IPS-18c (cell line): ENCODE measurements around the gene MAD1L1.

Source experiments
- H3K4me3 ChIP-seq: 2 replicates; pipeline ENCODE4 v1.7.0; 2013; ENCODE audit warnings: low read depth, mild to moderate bottlenecking, low read length, moderate library complexity; ENCODE audit not compliant: insufficient read depth
- H3K9me3 ChIP-seq: one replicate; pipeline ENCODE4 v1.6.1; 2013; ENCODE audit warnings: mild to moderate bottlenecking, low read length, moderate library complexity; ENCODE audit not compliant: control insufficient read depth, insufficient read depth

The MAD1L1 gene

GRCh38 chr7:1993031-1993695 lies 239.6 kb downstream of the MAD1L1 start:
- Histone ChIP-seq H3K4me3 (no peak overlapping the region), H3K9me3 (no peaks in the 10 kb centered on the region)

- Histone ChIP-seq H3K9me3 (no peaks in the 10 kb centered on the region), H3K4me3 (no peak overlapping the region)
These were observed 240.2 kb downstream of the MAD1L1 start for GRCh38 chr7:1992554-1992953.

DNA sequence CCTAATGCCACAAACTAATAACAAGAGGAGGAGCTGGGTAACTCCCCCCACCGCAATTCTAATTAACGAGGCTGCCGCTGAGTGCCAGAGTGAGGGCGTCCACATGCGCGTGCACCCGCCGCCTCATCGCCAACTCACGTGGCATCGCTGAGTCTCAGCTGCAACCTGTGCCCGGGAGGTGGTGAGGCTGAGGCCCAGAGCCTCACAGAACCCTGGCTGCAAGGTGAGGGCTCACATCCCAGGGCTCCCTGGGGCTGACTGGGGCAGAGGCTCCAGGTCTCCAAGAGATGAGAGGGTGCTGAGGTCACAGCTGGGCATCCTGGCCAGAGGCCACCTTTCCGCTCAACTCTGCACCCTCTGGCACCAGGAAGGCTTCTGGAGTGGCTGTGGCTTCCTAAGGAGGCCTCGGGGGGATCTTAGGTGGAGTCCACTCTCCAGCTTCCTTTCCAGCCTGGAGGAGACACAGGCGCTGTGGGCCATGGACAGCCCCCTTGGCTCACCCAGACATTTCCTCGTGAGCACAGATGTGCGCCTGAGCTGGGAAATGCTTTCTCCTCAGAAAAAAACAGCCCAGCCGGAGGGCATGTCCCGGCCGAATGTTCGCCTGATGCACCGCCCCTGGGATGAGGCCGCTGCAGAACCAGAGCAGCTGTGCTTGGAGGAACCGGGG lies 242.6 kb downstream of the MAD1L1 start:
- Histone ChIP-seq H3K9me3 (no peaks in the 10 kb centered on the region), H3K4me3 (no peak overlapping the region)

DNA sequence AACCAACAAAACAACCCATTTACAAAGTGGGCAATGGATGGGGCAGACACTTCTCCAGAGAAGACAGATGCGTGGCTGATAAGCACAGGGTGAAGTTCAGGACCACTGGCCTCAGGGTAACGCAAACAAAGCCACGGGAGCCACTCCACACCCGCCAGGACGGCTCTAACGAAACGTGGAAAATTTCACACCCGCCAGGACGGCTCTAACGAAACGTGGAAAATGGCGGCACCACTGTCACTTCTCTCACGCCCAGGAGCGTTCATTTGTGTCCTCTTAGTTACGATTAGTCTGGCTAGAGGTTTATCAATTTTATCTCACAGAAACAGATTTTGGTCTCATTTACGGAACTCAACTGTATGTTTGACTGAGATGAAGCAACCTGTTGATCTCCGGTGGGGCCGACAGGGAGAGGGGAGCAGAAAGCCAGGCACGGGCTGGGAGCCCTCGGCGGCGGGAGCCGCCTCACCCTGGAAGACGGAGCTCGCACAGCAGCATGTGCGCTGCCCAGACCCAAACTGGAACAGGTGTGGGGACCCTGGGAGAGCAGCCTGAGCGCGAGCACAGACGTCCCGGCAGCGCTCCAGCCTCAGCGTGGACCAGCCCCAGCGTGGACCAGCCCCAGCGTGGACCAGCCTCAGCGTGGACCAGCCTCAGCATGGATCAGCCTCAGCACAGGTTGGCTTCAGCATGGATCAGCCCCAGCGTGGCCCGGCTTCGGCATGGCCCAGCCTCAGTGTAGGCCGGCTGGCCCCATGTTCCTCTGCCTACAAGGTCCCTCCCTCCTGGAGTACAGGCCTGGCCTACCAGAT lies 243.5 kb downstream of the MAD1L1 start:
- no peak overlapping the region for H3K4me3 ChIP-seq

GRCh38 chr7:1988533-1988930 lies 244.2 kb downstream of the MAD1L1 start:
- no peak overlapping the region for H3K4me3 ChIP-seq
- no peaks in the 10 kb centered on the region for H3K9me3 ChIP-seq

More for the DNA sequence above, 243.5 kb downstream of the MAD1L1 start:
- no peaks in the 10 kb centered on the region for H3K9me3 ChIP-seq

GRCh38 chr7:1987591-1988532 lies 244.9 kb downstream of the MAD1L1 start:
- H3K9me3 ChIP-seq, result no peaks in the 10 kb centered on the region
- H3K4me3 ChIP-seq, result no peak overlapping the region

DNA sequence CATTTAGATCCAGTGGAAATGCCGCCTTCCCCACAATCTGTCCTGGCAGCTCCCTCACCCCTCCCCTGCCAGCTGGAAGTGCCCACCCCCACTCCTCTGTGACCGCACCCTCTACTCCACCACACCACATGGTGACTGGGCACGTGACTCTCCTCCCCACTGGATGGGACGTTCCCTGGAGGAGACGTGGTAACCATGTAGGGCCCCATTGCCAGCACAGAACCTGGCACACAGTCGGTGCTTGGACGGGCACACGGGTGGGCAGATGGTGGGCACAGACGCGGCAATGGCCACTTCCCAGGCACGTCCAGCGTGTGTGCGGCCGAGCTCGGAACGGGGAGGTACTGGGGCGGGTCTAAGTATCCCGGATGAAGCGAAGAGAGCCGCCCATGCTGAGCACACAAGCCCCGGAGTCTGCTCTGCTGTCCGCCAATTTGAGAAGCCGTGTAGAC lies 245.6 kb downstream of the MAD1L1 start:
- no peaks in the 10 kb centered on the region for H3K9me3 ChIP-seq
- H3K4me3 ChIP-seq, result no peak overlapping the region

DNA sequence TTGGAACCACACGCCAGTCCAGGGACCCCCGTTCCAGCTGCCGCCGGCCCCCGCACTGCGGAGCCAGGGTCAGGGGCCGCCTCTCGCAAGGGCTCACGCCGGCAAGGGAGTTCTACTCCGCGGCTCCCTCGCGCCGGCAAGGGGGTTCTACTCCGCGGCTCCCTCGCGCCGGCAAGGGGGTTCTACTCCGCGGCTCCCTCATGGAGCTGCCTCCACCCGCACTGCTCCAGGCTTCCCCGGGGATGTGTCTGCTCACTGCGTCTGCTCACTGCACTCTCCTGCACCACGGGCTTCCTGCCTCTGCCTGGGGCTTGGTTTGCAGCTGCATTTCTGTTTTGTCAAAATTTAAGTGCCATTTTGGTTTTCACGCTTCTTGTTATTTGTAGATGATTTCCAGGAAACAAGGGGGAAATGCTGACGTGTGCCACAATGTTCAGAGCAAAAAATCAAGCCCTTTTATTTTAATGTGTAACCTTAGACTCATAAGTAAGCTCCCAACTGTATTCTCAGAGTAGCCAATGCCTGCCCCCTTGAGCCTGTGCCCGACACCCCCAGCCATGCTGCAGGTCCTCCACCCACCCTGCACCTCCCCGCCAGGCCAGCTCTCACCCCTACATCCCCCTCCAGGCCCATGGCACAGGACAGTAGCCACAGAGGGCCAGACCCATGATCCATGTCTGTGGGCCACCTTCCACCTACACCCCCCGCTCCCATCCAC lies 246.2 kb downstream of the MAD1L1 start:
- H3K4me3 ChIP-seq, result no peak overlapping the region
- H3K9me3 ChIP-seq, result no peaks in the 10 kb centered on the region

GRCh38 chr7:1985936-1986335 lies 246.8 kb downstream of the MAD1L1 start:
- Histone ChIP-seq H3K9me3 (no peaks in the 10 kb centered on the region), H3K4me3 (no peak overlapping the region)

DNA sequence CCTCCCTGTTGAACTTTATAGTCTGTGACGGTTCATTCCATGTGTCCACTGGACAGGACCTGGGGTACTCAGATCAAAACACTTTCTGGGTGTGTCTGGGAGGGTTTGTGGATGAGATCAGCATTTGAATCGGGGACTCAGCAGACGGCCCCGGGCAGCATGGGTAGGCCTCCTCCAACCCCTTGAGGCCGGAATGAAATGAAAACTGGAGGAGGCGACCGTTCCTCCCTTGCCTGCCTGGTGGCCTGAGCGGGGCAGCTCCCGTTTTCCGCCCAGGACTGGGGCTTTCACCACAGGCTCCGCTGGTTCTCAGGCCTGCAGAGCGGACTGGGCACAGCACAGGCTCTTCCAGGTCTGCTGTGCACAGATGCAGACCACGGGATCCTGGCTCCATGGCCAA lies 247.7 kb downstream of the MAD1L1 start:
- H3K9me3 ChIP-seq, result no peaks in the 10 kb centered on the region
- H3K4me3 ChIP-seq, result no peak overlapping the region

DNA sequence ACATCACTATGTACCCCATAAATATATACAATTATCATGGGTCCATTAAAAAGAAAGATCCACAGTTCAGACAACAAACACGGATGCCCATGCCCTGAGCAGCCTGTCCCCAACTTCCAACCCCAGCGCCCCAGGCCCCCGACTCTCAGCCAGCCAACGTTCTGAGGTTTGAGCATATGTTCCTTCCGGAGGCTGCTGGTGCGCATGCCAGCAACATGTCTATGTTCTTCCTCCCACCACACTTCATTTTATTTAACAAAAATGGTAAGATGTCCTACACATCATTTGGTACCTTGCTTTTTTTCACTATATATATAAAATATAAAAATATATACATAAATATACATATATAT lies 250.9 kb downstream of the MAD1L1 start:
- Histone ChIP-seq H3K9me3 (peaks cover 5% of the 10 kb centered on the region), H3K4me3 (no peak overlapping the region)

GRCh38 chr7:1981201-1981877 lies 251.4 kb downstream of the MAD1L1 start:
- no peak overlapping the region for H3K4me3 ChIP-seq
- H3K9me3 ChIP-seq, result peaks cover 5% of the 10 kb centered on the region

DNA sequence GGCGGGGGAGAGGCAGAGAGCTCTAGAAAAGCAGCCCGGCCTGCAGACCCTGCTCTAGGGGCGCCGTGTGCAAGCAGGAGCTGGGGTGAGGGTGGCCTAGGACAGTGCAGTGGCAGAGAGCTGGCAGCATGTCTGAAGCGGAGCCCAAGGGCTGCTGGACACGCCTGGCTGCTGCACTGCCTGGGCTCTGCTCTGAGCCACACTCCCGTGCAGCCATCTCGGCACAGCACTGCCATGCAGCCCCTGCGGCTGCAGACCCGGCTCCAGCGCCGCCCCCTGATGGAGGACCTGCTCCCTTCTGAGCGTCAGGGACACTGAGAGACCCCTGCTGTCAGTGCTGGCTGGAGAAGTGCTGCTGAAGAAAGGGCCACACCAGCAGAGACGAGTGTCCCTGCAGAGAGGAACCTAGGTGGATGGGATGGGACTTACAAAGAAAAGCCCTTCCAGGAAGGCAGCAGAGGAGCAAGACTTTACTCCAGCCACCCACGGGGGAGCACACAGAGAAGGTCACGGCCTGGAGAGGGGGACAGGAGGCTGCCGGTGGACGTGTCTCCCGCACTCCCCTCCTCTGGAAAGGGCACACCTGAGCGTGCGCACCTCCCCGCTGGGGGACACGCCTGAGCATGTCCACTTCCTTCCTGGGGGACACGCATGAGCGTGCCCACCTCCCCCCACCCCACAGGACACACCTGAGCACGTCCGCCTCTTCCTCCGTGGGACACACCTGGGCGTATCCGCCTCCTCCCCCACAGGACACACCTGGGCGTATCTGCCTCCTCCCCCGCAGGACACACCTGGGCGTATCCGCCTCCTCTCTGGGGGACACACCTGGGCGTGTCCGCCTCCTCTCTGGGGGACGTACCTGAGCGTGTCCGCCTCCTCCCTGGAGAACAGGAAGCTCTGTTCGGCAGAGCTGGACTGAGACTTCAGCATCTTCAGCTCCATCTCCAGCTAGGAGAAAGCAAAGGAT lies 252.9 kb downstream of the MAD1L1 start:
- no peak overlapping the region for H3K4me3 ChIP-seq
- H3K9me3 ChIP-seq, result peaks cover 5% of the 10 kb centered on the region

DNA sequence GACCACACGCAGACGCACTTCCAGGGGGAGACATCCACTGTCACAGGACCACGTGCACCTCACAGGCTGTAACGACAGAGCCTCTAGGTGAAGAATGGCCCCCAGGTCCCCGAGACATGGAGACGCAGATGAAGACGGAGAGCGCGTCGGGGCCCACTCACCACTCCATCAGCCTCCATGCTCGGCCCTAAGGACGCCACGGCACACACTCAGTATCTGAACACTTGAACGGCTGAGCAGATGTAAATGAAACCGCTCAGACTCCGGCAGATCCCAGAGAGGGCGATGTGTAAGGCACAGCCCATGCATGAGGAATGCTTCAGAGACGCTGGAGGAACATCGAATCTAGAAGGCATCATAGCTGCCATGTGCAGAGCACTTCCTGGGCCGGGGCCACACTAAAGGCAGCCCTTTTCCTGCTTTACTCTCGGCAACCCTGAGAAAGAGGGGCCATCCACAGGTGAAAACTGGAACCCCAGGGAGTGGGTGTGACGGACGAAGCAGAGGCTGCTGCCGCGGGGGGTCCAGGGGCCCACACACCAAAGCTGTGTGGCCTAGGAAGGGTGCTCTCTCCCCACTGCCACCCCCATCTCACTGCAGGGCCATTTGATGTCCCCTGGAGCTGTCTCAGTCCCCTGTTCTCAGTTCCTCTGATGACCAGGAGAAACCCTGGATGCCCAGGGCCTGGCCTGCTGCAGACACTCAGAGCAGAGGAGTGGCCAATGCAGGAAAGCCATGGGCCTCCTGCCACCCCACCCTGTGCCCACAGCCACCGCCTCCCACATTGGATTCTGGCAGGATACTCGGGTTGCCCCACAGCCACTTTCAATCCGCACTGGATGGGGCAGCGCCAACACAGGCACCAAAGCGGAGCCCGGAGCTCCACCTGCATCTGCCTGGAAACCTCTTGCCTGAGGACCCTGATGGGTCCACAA lies 253.8 kb downstream of the MAD1L1 start:
- Histone ChIP-seq H3K9me3 (peaks cover 5% of the 10 kb centered on the region), H3K4me3 (no peak overlapping the region)
